SK-N-SH (cell line): ENCODE data around the gene ZBTB33. TPM values are rescaled to one million over a fixed set of nuclear protein-coding genes. Genes with fewer than 3 reads are reported as not detected.

Source experiments
- CTCF ChIA-PET: fragments of 300-600, 350-600 bp; formaldehyde crosslinking; extraction: SDS; loops from one replicate; lab custom pipeline; 2021; lab: Yijun Ruan, JAX
- POLR2A ChIA-PET: fragments of 350-600 bp; sonication (Branson Sonifier 250); formaldehyde crosslinking; extraction: SDS; loops from one replicate; lab custom pipeline; 2020; ENCODE audit warnings: antibody characterized with exemption, inconsistent platforms; lab: Yijun Ruan, JAX
- DNase-seq: peaks from one replicate; pipeline ENCODE4 v3.0.0; 2012
- H2AFZ ChIP-seq: fragments of 200-600 bp; sonication (generic); 2 replicates; pipeline ENCODE4 v1.8.1; 2016; ENCODE audit warnings: antibody characterized with exemption, mild to moderate bottlenecking, low read depth
- H3F3A ChIP-seq: fragments of 200-600 bp; sonication (generic); replicated peaks from 2 replicates; pipeline ENCODE3; 2016; ENCODE audit warnings: antibody characterized with exemption, mild to moderate bottlenecking; ENCODE audit not compliant: insufficient read depth
- H3K27ac ChIP-seq, 2 experiments: fragments of 200-500 bp in 1 of 2; fragments of 200-600 bp in 1 of 2; sonication (Bioruptor generic) in 1 of 2; sonication (generic), shearing (Covaris generic) in 1 of 2; 2 replicates each; pipeline versions ENCODE4 v1.5.1 to v1.6.1; 2014 to 2016; ENCODE audit warnings: low read depth in 2 of 2, inconsistent platforms in 1 of 2, low read length in 1 of 2, mild to moderate bottlenecking in 1 of 2, mixed read lengths in 1 of 2
- H3K27me3 ChIP-seq: fragments of 200-600 bp; sonication (generic), shearing (Covaris generic); 2 replicates; pipeline ENCODE4 v1.6.1; 2016; ENCODE audit warnings: mixed run types; ENCODE audit not compliant: insufficient read depth
- H3K36me3 ChIP-seq, 2 experiments: fragments of 200-500 bp in 1 of 2; fragments of 200-600 bp in 1 of 2; sonication (Bioruptor generic) in 1 of 2; sonication (generic) in 1 of 2; replicated peaks in 1 of 2; 2 replicates each; pipeline versions ENCODE3 to v1.5.1; 2014 to 2016; ENCODE audit warnings: low read length in 1 of 2, mild to moderate bottlenecking in 1 of 2; ENCODE audit not compliant: insufficient read depth in 2 of 2, control insufficient read depth in 1 of 2
- H3K4me1 ChIP-seq, 2 experiments: fragments of 200-500 bp in 1 of 2; fragments of 200-600 bp in 1 of 2; sonication (Bioruptor generic) in 1 of 2; sonication (generic), shearing (Covaris generic) in 1 of 2; 2 replicates each; pipeline versions ENCODE4 v1.5.1 to v1.6.1; 2014 to 2016; ENCODE audit warnings: low read depth in 1 of 2, low read length in 1 of 2, mixed run types in 1 of 2; ENCODE audit not compliant: insufficient read depth in 2 of 2, control insufficient read depth in 1 of 2
- H3K4me2 ChIP-seq: fragments of 200-600 bp; sonication (generic), shearing (Covaris generic); 2 replicates; pipeline ENCODE4 v1.6.1; 2017; ENCODE audit warnings: mixed run types
- H3K4me3 ChIP-seq, 2 experiments: fragments of 200-500 bp in 1 of 2; fragments of 200-600 bp in 1 of 2; sonication (Bioruptor generic) in 1 of 2; sonication (generic), shearing (Covaris generic) in 1 of 2; 2 replicates each; pipeline versions ENCODE4 v1.5.1 to v1.8.1; 2014 to 2016; ENCODE audit warnings: low read depth in 2 of 2, inconsistent platforms in 1 of 2, low read length in 1 of 2, mild to moderate bottlenecking in 1 of 2, mixed read lengths in 1 of 2, moderate library complexity in 1 of 2
- H3K79me2 ChIP-seq: fragments of 200-600 bp; sonication (generic); 2 replicates; pipeline ENCODE4 v1.8.1; 2017; ENCODE audit warnings: mild to moderate bottlenecking; ENCODE audit not compliant: insufficient read depth
- H3K9ac ChIP-seq: fragments of 200-600 bp; sonication (generic); 2 replicates; pipeline ENCODE4 v1.6.1; 2017; ENCODE audit warnings: mixed run types
- H3K9me2 ChIP-seq: fragments of 200-600 bp; sonication (generic); 2 replicates; pipeline ENCODE4 v1.6.1; 2017; ENCODE audit warnings: mixed run types
- H3K9me3 ChIP-seq: fragments of 200-600 bp; sonication (generic); 2 replicates; pipeline ENCODE4 v1.6.1; 2017; ENCODE audit warnings: mixed run types, mild to moderate bottlenecking, moderate library complexity
- H4K20me1 ChIP-seq: fragments of 200-600 bp; sonication (generic); 2 replicates; pipeline ENCODE4 v1.6.1; 2017; ENCODE audit warnings: mild to moderate bottlenecking, mixed run types; ENCODE audit not compliant: insufficient read depth
- EZH2phosphoT487 ChIP-seq: fragments of 200-600 bp; sonication (generic); IDR thresholded peaks from 2 replicates; pipeline ENCODE4 v1.6.1; 2017; ENCODE audit warnings: low read depth, mixed run types, mild to moderate bottlenecking, antibody characterized with exemption, moderate library complexity, borderline replicate concordance
- FOXM1 ChIP-seq: IDR thresholded peaks from 2 replicates; pipeline ENCODE4 v1.4.0; 2012; ENCODE audit warnings: low read depth, mild to moderate bottlenecking
- MXI1 ChIP-seq: IDR thresholded peaks from 2 replicates; pipeline ENCODE4 v1.6.1; 2012; ENCODE audit warnings: mild to moderate bottlenecking, low read depth, low read length, improper control_type of control experiment
- NFIC ChIP-seq: IDR thresholded peaks from 2 replicates; pipeline ENCODE4 v1.4.0; 2012; ENCODE audit warnings: borderline replicate concordance
- RAD21 ChIP-seq: IDR thresholded peaks from 2 replicates; pipeline ENCODE4 v1.6.1; 2012; ENCODE audit warnings: mild to moderate bottlenecking, low read length
- RCOR1 ChIP-seq: fragments of 150-350 bp; IDR thresholded peaks from 2 replicates; pipeline ENCODE4 v1.6.1; 2017; ENCODE audit warnings: antibody characterized with exemption, low read length
- RFX5 ChIP-seq: IDR thresholded peaks from 2 replicates; pipeline ENCODE4 v1.6.1; 2012; ENCODE audit warnings: mild to moderate bottlenecking, improper control_type of control experiment, low read length
- TCF12 ChIP-seq: IDR thresholded peaks from 2 replicates; pipeline ENCODE4 v1.4.0; 2012
- TEAD4 ChIP-seq: IDR thresholded peaks from 2 replicates; pipeline ENCODE4 v1.4.0; 2012; ENCODE audit warnings: mild to moderate bottlenecking, borderline replicate concordance; ENCODE audit not compliant: insufficient read depth
- YY1 ChIP-seq: IDR thresholded peaks from 2 replicates; pipeline ENCODE4 v1.4.0; 2012; ENCODE audit warnings: low read depth, mild to moderate bottlenecking
- polyA plus RNA-seq, 3 experiments: library from polyadenylated mRNA; depleted of rRNA; stranded (reverse); fragments of >200 nt; gene quantifications; 2 replicates each; pipeline ENCODE4 v1.2.3, GENCODE V29; 2012
- TF ChIP-seq, protein P1 (sequence below): IDR thresholded peaks from 2 replicates; pipeline ENCODE4; 2012
- TF ChIP-seq, protein P2 (sequence below): IDR thresholded peaks from 2 replicates; pipeline ENCODE4 v1.4.0; 2012; ENCODE audit warnings: low read depth, borderline replicate concordance
- TF ChIP-seq, protein P3 (sequence below): IDR thresholded peaks from 2 replicates; pipeline ENCODE4 v1.6.1; 2012; ENCODE audit warnings: mild to moderate bottlenecking, low read depth, low read length, moderate library complexity

Gene ZBTB33
- polyA plus RNA-seq, 1 of the 3 experiments (the other 2 are of a cell fraction), result 1.2 TPM

- no peaks in the 10 kb centered on the region; the same call in 1 of the 2 replicates for H3K27me3 ChIP-seq
- no peaks in the 10 kb centered on the region for H3K9me3 ChIP-seq
- no peak overlapping the region for H3K27ac ChIP-seq
- H3K36me3 ChIP-seq, result no peaks in the 10 kb centered on the region
- ChIA-PET POLR2A (no interaction called here), CTCF (interaction anchor here (1.4 kb wide), 1 partner anchor 19 kb away, joined by 3 read pairs; no protein-coding TSS in a partner anchor)
- no peak overlapping the region for H3K4me3 ChIP-seq
- no peak overlapping the region for H3K4me2 ChIP-seq
- no peaks in the 10 kb centered on the region; a peak in 1 of 4 replicates for H3K4me1 ChIP-seq
- H4K20me1 ChIP-seq, result no peaks in the 10 kb centered on the region
- DNase-seq, result no peak
- H2AFZ ChIP-seq, result no peak overlapping the region
- H3K79me2 ChIP-seq, result no peaks in the 10 kb centered on the region
- no peaks in the 10 kb centered on the region for H3F3A ChIP-seq
- no peak overlapping the region for H3K9ac ChIP-seq
- no peak for TF ChIP-seq RAD21
- TF ChIP-seq FOXM1, result no peak
- TF ChIP-seq EZH2phosphoT487, result no peak
- no peak for TF ChIP-seq MXI1
- no peak for TF ChIP-seq TCF12
- TF ChIP-seq, protein P1, sequence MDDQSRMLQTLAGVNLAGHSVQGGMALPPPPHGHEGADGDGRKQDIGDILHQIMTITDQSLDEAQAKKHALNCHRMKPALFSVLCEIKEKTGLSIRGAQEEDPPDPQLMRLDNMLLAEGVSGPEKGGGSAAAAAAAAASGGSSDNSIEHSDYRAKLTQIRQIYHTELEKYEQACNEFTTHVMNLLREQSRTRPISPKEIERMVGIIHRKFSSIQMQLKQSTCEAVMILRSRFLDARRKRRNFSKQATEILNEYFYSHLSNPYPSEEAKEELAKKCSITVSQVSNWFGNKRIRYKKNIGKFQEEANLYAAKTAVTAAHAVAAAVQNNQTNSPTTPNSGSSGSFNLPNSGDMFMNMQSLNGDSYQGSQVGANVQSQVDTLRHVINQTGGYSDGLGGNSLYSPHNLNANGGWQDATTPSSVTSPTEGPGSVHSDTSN, result no peak
- TF ChIP-seq, protein P2, sequence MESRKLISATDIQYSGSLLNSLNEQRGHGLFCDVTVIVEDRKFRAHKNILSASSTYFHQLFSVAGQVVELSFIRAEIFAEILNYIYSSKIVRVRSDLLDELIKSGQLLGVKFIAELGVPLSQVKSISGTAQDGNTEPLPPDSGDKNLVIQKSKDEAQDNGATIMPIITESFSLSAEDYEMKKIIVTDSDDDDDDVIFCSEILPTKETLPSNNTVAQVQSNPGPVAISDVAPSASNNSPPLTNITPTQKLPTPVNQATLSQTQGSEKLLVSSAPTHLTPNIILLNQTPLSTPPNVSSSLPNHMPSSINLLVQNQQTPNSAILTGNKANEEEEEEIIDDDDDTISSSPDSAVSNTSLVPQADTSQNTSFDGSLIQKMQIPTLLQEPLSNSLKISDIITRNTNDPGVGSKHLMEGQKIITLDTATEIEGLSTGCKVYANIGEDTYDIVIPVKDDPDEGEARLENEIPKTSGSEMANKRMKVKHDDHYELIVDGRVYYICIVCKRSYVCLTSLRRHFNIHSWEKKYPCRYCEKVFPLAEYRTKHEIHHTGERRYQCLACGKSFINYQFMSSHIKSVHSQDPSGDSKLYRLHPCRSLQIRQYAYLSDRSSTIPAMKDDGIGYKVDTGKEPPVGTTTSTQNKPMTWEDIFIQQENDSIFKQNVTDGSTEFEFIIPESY, result no peak
- TF ChIP-seq RCOR1, result no peak
- TF ChIP-seq, protein P3, sequence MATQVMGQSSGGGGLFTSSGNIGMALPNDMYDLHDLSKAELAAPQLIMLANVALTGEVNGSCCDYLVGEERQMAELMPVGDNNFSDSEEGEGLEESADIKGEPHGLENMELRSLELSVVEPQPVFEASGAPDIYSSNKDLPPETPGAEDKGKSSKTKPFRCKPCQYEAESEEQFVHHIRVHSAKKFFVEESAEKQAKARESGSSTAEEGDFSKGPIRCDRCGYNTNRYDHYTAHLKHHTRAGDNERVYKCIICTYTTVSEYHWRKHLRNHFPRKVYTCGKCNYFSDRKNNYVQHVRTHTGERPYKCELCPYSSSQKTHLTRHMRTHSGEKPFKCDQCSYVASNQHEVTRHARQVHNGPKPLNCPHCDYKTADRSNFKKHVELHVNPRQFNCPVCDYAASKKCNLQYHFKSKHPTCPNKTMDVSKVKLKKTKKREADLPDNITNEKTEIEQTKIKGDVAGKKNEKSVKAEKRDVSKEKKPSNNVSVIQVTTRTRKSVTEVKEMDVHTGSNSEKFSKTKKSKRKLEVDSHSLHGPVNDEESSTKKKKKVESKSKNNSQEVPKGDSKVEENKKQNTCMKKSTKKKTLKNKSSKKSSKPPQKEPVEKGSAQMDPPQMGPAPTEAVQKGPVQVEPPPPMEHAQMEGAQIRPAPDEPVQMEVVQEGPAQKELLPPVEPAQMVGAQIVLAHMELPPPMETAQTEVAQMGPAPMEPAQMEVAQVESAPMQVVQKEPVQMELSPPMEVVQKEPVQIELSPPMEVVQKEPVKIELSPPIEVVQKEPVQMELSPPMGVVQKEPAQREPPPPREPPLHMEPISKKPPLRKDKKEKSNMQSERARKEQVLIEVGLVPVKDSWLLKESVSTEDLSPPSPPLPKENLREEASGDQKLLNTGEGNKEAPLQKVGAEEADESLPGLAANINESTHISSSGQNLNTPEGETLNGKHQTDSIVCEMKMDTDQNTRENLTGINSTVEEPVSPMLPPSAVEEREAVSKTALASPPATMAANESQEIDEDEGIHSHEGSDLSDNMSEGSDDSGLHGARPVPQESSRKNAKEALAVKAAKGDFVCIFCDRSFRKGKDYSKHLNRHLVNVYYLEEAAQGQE, result no peak
- TF ChIP-seq TEAD4, result no peak
- TF ChIP-seq YY1, result no peak
- TF ChIP-seq NFIC, result no peak
- no peak for TF ChIP-seq RFX5
- no peaks in the 10 kb centered on the region for H3K9me2 ChIP-seq
Measured at GRCh38 chrX:120290107-120290506, 39.5 kb downstream of the ZBTB33 start.
